Liver (tissue), 2 donors: ENCODE results near the gene CDC42BPA.

Experiments used
- YY1 ChIP-seq: IDR thresholded peaks from 2 replicates; pipeline ENCODE4 v1.6.1; 2016; ENCODE audit warnings: antibody characterized with exemption, mild to moderate bottlenecking
- TF ChIP-seq, protein P1 (sequence below): fragments of 150-350 bp; IDR thresholded peaks from 2 replicates; pipeline ENCODE4 v1.5.1; 2017; ENCODE audit warnings: improper control_type of control experiment, low read depth, low read length; ENCODE audit not compliant: missing input control
- TF ChIP-seq, protein P2 (sequence below): IDR thresholded peaks from 2 replicates; pipeline ENCODE4 v1.6.1; 2016; ENCODE audit warnings: antibody characterized with exemption
- donor health status: healthy.

DNA sequence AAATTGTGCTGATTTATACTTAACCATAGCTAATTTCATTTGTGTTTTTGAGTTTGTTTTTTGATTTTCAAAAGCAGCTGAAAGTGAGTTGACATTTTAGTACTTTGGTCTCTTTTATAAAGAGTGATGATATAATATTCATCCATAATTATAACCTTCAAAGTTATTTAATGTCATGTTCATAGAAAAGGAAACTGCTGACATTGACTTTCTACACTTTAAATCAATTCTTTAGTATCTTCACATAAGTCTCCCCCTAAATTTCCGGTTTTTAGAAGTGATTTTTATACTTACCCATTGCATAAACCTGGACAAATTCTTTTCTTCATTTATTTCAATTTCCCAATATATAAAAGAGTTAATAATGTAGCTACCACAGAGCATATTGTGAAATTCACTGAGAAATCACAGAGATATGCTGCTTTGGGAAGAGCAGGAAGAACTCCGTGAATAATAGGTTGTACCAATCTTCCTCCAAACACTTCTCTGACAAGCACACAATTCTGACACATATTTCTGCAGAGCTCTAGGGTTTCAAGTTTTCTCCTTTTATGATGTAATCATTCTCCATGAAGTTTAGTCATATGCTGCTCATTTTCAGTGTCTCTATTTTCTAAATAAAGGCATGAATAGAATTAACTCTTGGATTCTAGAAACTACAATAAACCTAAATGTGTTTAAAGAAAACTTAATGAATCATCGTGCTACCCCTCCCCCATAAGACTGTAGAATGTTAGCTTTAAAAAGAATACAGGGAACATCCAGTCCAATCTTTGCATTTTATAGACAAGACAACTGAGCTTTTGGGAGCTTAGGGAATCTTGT, 25.6 kb upstream of the CDC42BPA start:
- TF ChIP-seq, protein P1, sequence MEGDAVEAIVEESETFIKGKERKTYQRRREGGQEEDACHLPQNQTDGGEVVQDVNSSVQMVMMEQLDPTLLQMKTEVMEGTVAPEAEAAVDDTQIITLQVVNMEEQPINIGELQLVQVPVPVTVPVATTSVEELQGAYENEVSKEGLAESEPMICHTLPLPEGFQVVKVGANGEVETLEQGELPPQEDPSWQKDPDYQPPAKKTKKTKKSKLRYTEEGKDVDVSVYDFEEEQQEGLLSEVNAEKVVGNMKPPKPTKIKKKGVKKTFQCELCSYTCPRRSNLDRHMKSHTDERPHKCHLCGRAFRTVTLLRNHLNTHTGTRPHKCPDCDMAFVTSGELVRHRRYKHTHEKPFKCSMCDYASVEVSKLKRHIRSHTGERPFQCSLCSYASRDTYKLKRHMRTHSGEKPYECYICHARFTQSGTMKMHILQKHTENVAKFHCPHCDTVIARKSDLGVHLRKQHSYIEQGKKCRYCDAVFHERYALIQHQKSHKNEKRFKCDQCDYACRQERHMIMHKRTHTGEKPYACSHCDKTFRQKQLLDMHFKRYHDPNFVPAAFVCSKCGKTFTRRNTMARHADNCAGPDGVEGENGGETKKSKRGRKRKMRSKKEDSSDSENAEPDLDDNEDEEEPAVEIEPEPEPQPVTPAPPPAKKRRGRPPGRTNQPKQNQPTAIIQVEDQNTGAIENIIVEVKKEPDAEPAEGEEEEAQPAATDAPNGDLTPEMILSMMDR: no peak
- TF ChIP-seq, protein P2, sequence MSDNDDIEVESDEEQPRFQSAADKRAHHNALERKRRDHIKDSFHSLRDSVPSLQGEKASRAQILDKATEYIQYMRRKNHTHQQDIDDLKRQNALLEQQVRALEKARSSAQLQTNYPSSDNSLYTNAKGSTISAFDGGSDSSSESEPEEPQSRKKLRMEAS: no peak
- no peak for TF ChIP-seq YY1
